HepG2 (cell line): ENCODE results near the gene TAAR6. TPM values are rescaled to one million over a fixed set of nuclear protein-coding genes. Genes with fewer than 3 reads are reported as not detected.

Experiments
- DZIP1 ChIP-seq: sonication (generic); formaldehyde crosslinking; IDR thresholded peaks from 2 replicates; pipeline ENCODE4 v1.5.0; 2020; ENCODE audit warnings: mild to moderate bottlenecking, missing genetic modification reagents
- HNF1A ChIP-seq, 2 experiments: sonication (generic) in 1 of 2; formaldehyde crosslinking in 1 of 2; IDR thresholded peaks; 2 replicates each; pipeline versions ENCODE4 v1.4.0 to v1.6.1; 2016 to 2020; ENCODE audit warnings: borderline replicate concordance in 1 of 2, low read depth in 1 of 2, mild to moderate bottlenecking in 1 of 2, missing genetic modification reagents in 1 of 2
- KLF12 ChIP-seq: sonication (generic); formaldehyde crosslinking; IDR thresholded peaks from 2 replicates; pipeline ENCODE4 v1.4.0; 2020; ENCODE audit warnings: missing genetic modification reagents, borderline replicate concordance
- KLF6 ChIP-seq: IDR thresholded peaks from 2 replicates; pipeline ENCODE4 v1.8.0; 2016; ENCODE audit warnings: missing biosample characterization, missing genetic modification reagents
- NR2F1 ChIP-seq, 2 experiments: fragments of 450-650 bp in 1 of 2; formaldehyde crosslinking in 1 of 2; IDR thresholded peaks; 2 replicates each; pipeline versions ENCODE4 v1.5.0 to v1.6.1; 2016 to 2020; ENCODE audit warnings: mild to moderate bottlenecking in 1 of 2, missing compliant biosample characterization in 1 of 2, missing genetic modification reagents in 1 of 2, moderate library complexity in 1 of 2
- ONECUT2 ChIP-seq: sonication (generic); formaldehyde crosslinking; IDR thresholded peaks from 2 replicates; pipeline ENCODE4 v1.4.0; 2020; ENCODE audit warnings: missing genetic modification reagents
- ZEB1 ChIP-seq: IDR thresholded peaks from 2 replicates; pipeline ENCODE4 v1.6.1; 2012; ENCODE audit warnings: mild to moderate bottlenecking, low read depth, inconsistent platforms; ENCODE audit not compliant: insufficient replicate concordance
- ZNF274 ChIP-seq: sonication (generic); formaldehyde crosslinking; IDR thresholded peaks from 2 replicates; pipeline ENCODE4 v1.5.1; 2020; ENCODE audit warnings: mild to moderate bottlenecking, missing genetic modification reagents
- ZNF331 ChIP-seq: sonication (generic); formaldehyde crosslinking; IDR thresholded peaks from 2 replicates; pipeline ENCODE4 v1.4.0; 2020; ENCODE audit warnings: missing genetic modification reagents
- ZNF34 ChIP-seq: sonication (generic); formaldehyde crosslinking; IDR thresholded peaks from 2 replicates; pipeline ENCODE4 v1.4.0; 2020; ENCODE audit warnings: mild to moderate bottlenecking, missing genetic modification reagents, borderline replicate concordance
- ZNF784 ChIP-seq: sonication (generic); formaldehyde crosslinking; IDR thresholded peaks from 2 replicates; pipeline ENCODE4 v1.5.1; 2020; ENCODE audit warnings: missing genetic modification reagents, mild to moderate bottlenecking, borderline replicate concordance
- polyA plus RNA-seq, 8 experiments: library from polyadenylated mRNA; depleted of rRNA in 3 of 8; stranded (reverse) in 7 of 8; unstranded in 1 of 8; fragments of >200 nt; fragmentation: Illumina TruSeq in 4 of 8; extraction: Trizol in 4 of 8; gene quantifications; 2 replicates each; pipeline versions ENCODE4 v1.2.1 to v1.2.3, GENCODE V29; 2011 to 2016; ENCODE audit warnings: low read depth in 4 of 8, missing spikeins in 1 of 8, mixed read lengths in 1 of 8; ENCODE audit not compliant: insufficient read depth in 1 of 8
- total RNA-seq, 5 experiments: library from RNA; depleted of rRNA; stranded (reverse); fragments of >200 nt; fragmentation: Illumina TruSeq; extraction: Trizol; gene quantifications; 2 replicates each; pipeline ENCODE4 v1.2.3, GENCODE V29; 2016; ENCODE audit warnings: low read depth in 1 of 5
- TF ChIP-seq, protein P1 (sequence below): sonication (generic); formaldehyde crosslinking; IDR thresholded peaks from 2 replicates; pipeline ENCODE4 v1.9.0; 2021; ENCODE audit warnings: missing genetic modification reagents, borderline replicate concordance
- TF ChIP-seq, protein P2 (sequence below): sonication (generic); formaldehyde crosslinking; IDR thresholded peaks from 2 replicates; pipeline ENCODE4 v1.4.0; 2020; ENCODE audit warnings: missing genetic modification reagents

The TAAR6 gene
- total and polyA plus RNA-seq, 2 of the 13 experiments (the other 11 are each of a cell fraction or from before 2014, with no cell fraction given), result not detected

DNA sequence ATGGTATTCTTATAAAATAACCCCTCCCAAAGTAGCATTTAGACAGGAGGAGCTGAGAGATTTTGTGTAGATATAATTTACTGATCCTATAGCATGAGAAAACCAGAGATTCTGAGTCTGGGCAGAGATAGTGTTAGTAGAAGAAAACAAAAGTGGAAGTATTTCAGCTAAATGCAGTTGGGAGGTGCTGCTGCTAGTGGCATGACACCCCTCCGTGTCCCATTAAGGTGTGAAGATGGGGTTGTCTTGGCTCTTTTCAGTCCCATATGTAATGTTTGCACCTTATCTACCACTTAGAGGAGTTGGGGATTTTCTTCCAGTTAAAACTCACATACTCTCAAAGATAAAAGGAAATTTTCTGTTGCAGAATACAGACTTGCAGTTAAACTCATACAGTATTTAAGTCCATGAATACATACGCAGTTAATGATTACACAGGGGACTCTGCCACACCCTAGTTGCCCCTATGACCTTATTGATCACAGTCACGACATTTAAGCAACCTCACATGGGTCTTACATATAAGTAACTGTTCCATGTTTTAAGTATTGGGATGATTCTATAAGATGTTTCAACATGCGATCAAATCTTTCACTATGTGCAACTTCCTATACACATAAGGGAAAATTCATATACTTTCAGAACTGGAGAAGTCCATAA is 42.5 kb downstream of the TAAR6 start (continued):
- TF ChIP-seq KLF6 (CRISPR knock-in tag) (no peak), NR2F1 (CRISPR knock-in tag; IDR thresholded peaks at IDR 0.05) (peak; percentile 83 to 93), ZNF331 (CRISPR knock-in tag) (no peak), ZNF274 (CRISPR knock-in tag) (no peak), ZNF34 (CRISPR knock-in tag) (no peak), ZEB1 (no peak), DZIP1 (CRISPR knock-in tag) (no peak), ONECUT2 (CRISPR knock-in tag) (peak; percentile 58; the same call in 1 of the 2 replicates), KLF12 (CRISPR knock-in tag) (no peak), ZNF784 (CRISPR knock-in tag) (no peak), HNF1A (IDR thresholded peaks at IDR 0.05; ENCODE audit: low read depth) (peak; percentile 82), HNF1A (CRISPR knock-in tag; IDR thresholded peaks at IDR 0.05; ENCODE audit: borderline replicate concordance) (no peak; the same call in 1 of the 2 replicates)
- TF ChIP-seq, protein P1, sequence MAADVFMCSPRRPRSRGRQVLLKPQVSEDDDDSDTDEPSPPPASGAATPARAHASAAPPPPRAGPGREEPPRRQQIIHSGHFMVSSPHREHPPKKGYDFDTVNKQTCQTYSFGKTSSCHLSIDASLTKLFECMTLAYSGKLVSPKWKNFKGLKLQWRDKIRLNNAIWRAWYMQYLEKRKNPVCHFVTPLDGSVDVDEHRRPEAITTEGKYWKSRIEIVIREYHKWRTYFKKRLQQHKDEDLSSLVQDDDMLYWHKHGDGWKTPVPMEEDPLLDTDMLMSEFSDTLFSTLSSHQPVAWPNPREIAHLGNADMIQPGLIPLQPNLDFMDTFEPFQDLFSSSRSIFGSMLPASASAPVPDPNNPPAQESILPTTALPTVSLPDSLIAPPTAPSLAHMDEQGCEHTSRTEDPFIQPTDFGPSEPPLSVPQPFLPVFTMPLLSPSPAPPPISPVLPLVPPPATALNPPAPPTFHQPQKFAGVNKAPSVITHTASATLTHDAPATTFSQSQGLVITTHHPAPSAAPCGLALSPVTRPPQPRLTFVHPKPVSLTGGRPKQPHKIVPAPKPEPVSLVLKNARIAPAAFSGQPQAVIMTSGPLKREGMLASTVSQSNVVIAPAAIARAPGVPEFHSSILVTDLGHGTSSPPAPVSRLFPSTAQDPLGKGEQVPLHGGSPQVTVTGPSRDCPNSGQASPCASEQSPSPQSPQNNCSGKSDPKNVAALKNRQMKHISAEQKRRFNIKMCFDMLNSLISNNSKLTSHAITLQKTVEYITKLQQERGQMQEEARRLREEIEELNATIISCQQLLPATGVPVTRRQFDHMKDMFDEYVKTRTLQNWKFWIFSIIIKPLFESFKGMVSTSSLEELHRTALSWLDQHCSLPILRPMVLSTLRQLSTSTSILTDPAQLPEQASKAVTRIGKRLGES (CRISPR knock-in tag), result no peak
- TF ChIP-seq, protein P2, sequence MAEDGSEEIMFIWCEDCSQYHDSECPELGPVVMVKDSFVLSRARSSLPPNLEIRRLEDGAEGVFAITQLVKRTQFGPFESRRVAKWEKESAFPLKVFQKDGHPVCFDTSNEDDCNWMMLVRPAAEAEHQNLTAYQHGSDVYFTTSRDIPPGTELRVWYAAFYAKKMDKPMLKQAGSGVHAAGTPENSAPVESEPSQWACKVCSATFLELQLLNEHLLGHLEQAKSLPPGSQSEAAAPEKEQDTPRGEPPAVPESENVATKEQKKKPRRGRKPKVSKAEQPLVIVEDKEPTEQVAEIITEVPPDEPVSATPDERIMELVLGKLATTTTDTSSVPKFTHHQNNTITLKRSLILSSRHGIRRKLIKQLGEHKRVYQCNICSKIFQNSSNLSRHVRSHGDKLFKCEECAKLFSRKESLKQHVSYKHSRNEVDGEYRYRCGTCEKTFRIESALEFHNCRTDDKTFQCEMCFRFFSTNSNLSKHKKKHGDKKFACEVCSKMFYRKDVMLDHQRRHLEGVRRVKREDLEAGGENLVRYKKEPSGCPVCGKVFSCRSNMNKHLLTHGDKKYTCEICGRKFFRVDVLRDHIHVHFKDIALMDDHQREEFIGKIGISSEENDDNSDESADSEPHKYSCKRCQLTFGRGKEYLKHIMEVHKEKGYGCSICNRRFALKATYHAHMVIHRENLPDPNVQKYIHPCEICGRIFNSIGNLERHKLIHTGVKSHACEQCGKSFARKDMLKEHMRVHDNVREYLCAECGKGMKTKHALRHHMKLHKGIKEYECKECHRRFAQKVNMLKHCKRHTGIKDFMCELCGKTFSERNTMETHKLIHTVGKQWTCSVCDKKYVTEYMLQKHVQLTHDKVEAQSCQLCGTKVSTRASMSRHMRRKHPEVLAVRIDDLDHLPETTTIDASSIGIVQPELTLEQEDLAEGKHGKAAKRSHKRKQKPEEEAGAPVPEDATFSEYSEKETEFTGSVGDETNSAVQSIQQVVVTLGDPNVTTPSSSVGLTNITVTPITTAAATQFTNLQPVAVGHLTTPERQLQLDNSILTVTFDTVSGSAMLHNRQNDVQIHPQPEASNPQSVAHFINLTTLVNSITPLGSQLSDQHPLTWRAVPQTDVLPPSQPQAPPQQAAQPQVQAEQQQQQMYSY (CRISPR knock-in tag), result no peak
